GM18499 (cell line): ENCODE measurements around the gene CC2D1B.

Source experiments
- ATAC-seq: cut with Tn5 transposase; IDR thresholded peaks from one replicate; pipeline ENCODE4 v1.9.1; 2021; ENCODE audit warnings: moderate number of reproducible peaks; ENCODE audit not compliant: insufficient read depth, unreplicated experiment

Gene CC2D1B

DNA sequence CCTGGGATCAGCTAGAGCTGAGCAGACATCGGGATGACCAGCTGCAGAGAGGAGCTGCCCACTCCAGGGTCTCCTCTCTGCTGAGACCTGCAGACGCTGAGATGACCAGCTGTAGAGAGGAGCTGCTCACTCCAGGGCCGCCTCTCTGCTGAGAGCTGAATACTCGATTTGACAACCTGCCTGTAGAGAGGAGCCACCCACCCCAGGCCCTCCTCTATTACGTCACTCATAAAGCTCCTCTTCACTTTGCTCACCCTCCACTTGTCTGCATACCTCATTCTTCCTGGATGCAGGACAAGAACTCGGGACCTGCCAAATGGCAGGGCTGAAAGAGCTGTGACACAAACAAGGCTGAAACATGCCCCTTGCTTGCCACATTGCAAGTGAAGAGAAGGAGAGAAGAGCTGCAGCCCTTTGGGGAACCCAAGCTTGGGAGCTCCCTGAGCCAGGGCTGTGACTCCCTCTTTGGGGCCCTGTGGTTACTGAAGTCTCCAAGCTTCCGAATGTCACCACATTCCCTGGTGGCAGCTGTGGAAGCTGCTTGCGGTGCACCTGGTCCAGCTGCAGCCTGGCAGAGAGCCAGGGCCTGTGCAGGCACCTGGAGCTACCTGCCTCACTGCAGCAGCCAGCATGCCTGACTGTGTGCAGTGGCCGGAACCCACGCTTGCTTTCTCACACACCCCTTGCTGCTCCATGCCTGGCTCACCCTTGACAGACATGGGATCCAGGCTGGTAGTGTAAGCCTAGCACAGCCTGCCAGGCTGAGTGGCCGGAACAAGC lies 59.6 kb downstream of the CC2D1B start:
- ATAC-seq = no peak

GRCh38 chr1:52305417-52306226 lies 60.4 kb downstream of the CC2D1B start:
- ATAC-seq = no peak
